Occipital lobe (tissue), 2 donors: Measurements from ENCODE around the gene CBFA2T2. TPM values are rescaled to one million over a fixed set of nuclear protein-coding genes. Genes with fewer than 3 reads are reported as not detected.
"Not testable (repeated sequence)": the region's sequence is repeated elsewhere in the genome, so short reads cannot be mapped to it uniquely, and the experiment has no call there.

ENCODE experiments used
- DNase-seq: peaks from one replicate; lab custom pipeline; 2025; lab: John Stamatoyannopoulos, UW
- total RNA-seq: library from RNA; depleted of rRNA; stranded (reverse); fragments of >200 nt; gene quantifications from one replicate; pipeline ENCODE4 v1.2.3, GENCODE V29; 2014

Gene CBFA2T2
- total RNA-seq, 1 donor from 2014 or later: 24.3 TPM

GRCh38 chr20:33622705-33623365 lies 132.9 kb downstream of the CBFA2T2 start:
- DNase-seq: no peak

- DNase-seq: no peak
These were observed 134.5 kb downstream of the CBFA2T2 start for GRCh38 chr20:33624399-33624798.

GRCh38 chr20:33626190-33626589 lies 136.3 kb downstream of the CBFA2T2 start:
- DNase-seq: no peak

GRCh38 chr20:33627577-33628216 lies 137.8 kb downstream of the CBFA2T2 start:
- DNase-seq: no peak

GRCh38 chr20:33629533-33629932 lies 139.6 kb downstream of the CBFA2T2 start:
- DNase-seq: no peak

GRCh38 chr20:33629979-33630378 lies 140.1 kb downstream of the CBFA2T2 start:
- no peak for DNase-seq

- no peak for DNase-seq
These were observed 140.6 kb downstream of the CBFA2T2 start for GRCh38 chr20:33630507-33630906.

GRCh38 chr20:33631910-33632309 lies 142.0 kb downstream of the CBFA2T2 start:
- DNase-seq: not testable (repeated sequence)

- DNase-seq: no peak
These were observed 145.4 kb downstream of the CBFA2T2 start for GRCh38 chr20:33635341-33635740.

- DNase-seq: no peak
These were observed 146.9 kb downstream of the CBFA2T2 start for GRCh38 chr20:33636776-33637175.

GRCh38 chr20:33640287-33640686 lies 150.4 kb downstream of the CBFA2T2 start:
- no peak for DNase-seq

- DNase-seq: no peak
These were observed 154.6 kb downstream of the CBFA2T2 start for GRCh38 chr20:33644313-33645071.

- DNase-seq: no peak
These were observed 155.1 kb downstream of the CBFA2T2 start for GRCh38 chr20:33645072-33645358.

- DNase-seq: no peak
These were observed 155.5 kb downstream of the CBFA2T2 start for GRCh38 chr20:33645396-33645795.

GRCh38 chr20:33646191-33646590 lies 156.3 kb downstream of the CBFA2T2 start:
- DNase-seq: no peak

GRCh38 chr20:33646959-33647602 lies 157.2 kb downstream of the CBFA2T2 start:
- DNase-seq: not testable (repeated sequence)

- no peak for DNase-seq
These were observed 157.9 kb downstream of the CBFA2T2 start for GRCh38 chr20:33647603-33648395.

- DNase-seq: no peak
These were observed 158.6 kb downstream of the CBFA2T2 start for GRCh38 chr20:33648396-33649004.

- DNase-seq: no peak
These were observed 159.3 kb downstream of the CBFA2T2 start for GRCh38 chr20:33649201-33649681.

- no peak for DNase-seq
These were observed 160.3 kb downstream of the CBFA2T2 start for GRCh38 chr20:33650111-33650752.
